IMR-90 (cell line): Measurements from ENCODE around the gene HSFX4. TPM values are rescaled to one million over a fixed set of nuclear protein-coding genes. Genes with fewer than 3 reads are reported as not detected.

Experiments used
- ATAC-seq: fragments of 200-7000 bp; cut with Tn5 transposase; 2 replicates; pipeline ENCODE4 v1.9.1; 2020; ENCODE audit warnings: low read depth, mild to moderate bottlenecking, moderate library complexity
- BruUV-seq: library from RNA; stranded (reverse); fragments of 400-500 nt; replicated peaks from 2 replicates; lab custom pipeline; 2021; lab: Mats Ljungman, UMichigan
- CTCF ChIA-PET: fragments of 300-600 bp; formaldehyde crosslinking; extraction: SDS; loops from one replicate; lab custom pipeline; 2021; ENCODE audit warnings: antibody characterized with exemption; lab: Yijun Ruan, JAX
- POLR2A ChIA-PET: fragments of 300-600 bp; sonication (Branson Sonifier 250); formaldehyde crosslinking; loops from one replicate; lab custom pipeline; 2022; ENCODE audit warnings: antibody characterized with exemption; ENCODE audit not compliant: unreplicated experiment; lab: Charles Lee
- DNase-seq: peaks from one replicate; pipeline ENCODE4 v3.0.0; 2013
- H2AFZ ChIP-seq: replicated peaks from 2 replicates; pipeline ENCODE3; 2013; ENCODE audit warnings: low read length, mild to moderate bottlenecking; ENCODE audit not compliant: poor library complexity
- H2AK5ac ChIP-seq: 2 replicates; pipeline ENCODE4 v1.6.1; 2013; ENCODE audit warnings: low read depth, low read length, inconsistent platforms
- H2AK9ac ChIP-seq: replicated peaks from 2 replicates; pipeline ENCODE3; 2013; ENCODE audit warnings: mild to moderate bottlenecking, low read depth, low read length, moderate library complexity; ENCODE audit not compliant: poor library complexity
- H2BK120ac ChIP-seq: 2 replicates; pipeline ENCODE4 v1.6.1; 2013; ENCODE audit warnings: low read depth, low read length, inconsistent platforms
- H2BK15ac ChIP-seq: 3 replicates; pipeline ENCODE4 v1.6.1; 2013; ENCODE audit warnings: low read depth, low read length, inconsistent platforms
- H2BK20ac ChIP-seq: 2 replicates; pipeline ENCODE4 v1.6.1; 2013; ENCODE audit warnings: low read depth, mild to moderate bottlenecking, inconsistent platforms, low read length, moderate library complexity
- H2BK5ac ChIP-seq: 2 replicates; pipeline ENCODE4 v1.6.1; 2013; ENCODE audit warnings: mild to moderate bottlenecking, low read depth, low read length, inconsistent platforms; ENCODE audit not compliant: poor library complexity, severe bottlenecking
- H3K14ac ChIP-seq: replicated peaks from 2 replicates; pipeline ENCODE4 v1.6.1; 2013; ENCODE audit warnings: low read depth, low read length, inconsistent platforms
- H3K18ac ChIP-seq: 2 replicates; pipeline ENCODE4 v1.6.1; 2013; ENCODE audit warnings: low read depth, low read length, control low read depth
- H3K23ac ChIP-seq: 2 replicates; pipeline ENCODE4 v1.6.1; 2013; ENCODE audit warnings: low read depth, low read length, inconsistent platforms
- H3K27ac ChIP-seq: 2 replicates; pipeline ENCODE4 v1.5.1; 2013; ENCODE audit warnings: mild to moderate bottlenecking, control low read depth, low read length; ENCODE audit not compliant: insufficient read depth
- H3K27me3 ChIP-seq: 2 replicates; pipeline ENCODE4 v1.6.1; 2013; ENCODE audit warnings: low read length; ENCODE audit not compliant: control insufficient read depth, insufficient read depth
- H3K36me3 ChIP-seq: 2 replicates; pipeline ENCODE4 v1.6.1; 2013; ENCODE audit warnings: low read length, mixed read lengths; ENCODE audit not compliant: control insufficient read depth, insufficient read depth
- H3K4ac ChIP-seq: 2 replicates; pipeline ENCODE4 v1.6.1; 2013; ENCODE audit warnings: low read depth, low read length, inconsistent platforms
- H3K4me1 ChIP-seq: 2 replicates; pipeline ENCODE4 v1.6.1; 2013; ENCODE audit warnings: low read length, mixed read lengths; ENCODE audit not compliant: control insufficient read depth, insufficient read depth
- H3K4me2 ChIP-seq: 2 replicates; pipeline ENCODE4 v1.6.1; 2013; ENCODE audit warnings: low read depth, mild to moderate bottlenecking, control low read depth, low read length, moderate library complexity
- H3K4me3 ChIP-seq: 2 replicates; pipeline ENCODE4 v1.5.1; 2013; ENCODE audit warnings: low read depth, mild to moderate bottlenecking, control low read depth, low read length, moderate library complexity; ENCODE audit not compliant: insufficient read depth
- H3K56ac ChIP-seq: 2 replicates; pipeline ENCODE4 v1.6.1; 2013; ENCODE audit warnings: low read length, inconsistent platforms; ENCODE audit not compliant: insufficient read depth; ENCODE audit errors: extremely low read depth
- H3K79me1 ChIP-seq, 2 experiments: 2 replicates each; pipeline ENCODE4 v1.6.1; 2013; ENCODE audit warnings: low read length in 2 of 2, inconsistent platforms in 1 of 2, low read depth in 1 of 2
- H3K9ac ChIP-seq: 2 replicates; pipeline ENCODE4 v1.6.1; 2013; ENCODE audit warnings: low read depth, low read length, control low read depth
- H3K9me1 ChIP-seq: 2 replicates; pipeline ENCODE4 v1.6.1; 2013; ENCODE audit warnings: low read length, inconsistent platforms; ENCODE audit not compliant: insufficient read depth
- H3K9me3 ChIP-seq: 2 replicates; pipeline ENCODE4 v1.6.1; 2013; ENCODE audit warnings: low read length; ENCODE audit not compliant: control insufficient read depth, insufficient read depth
- H4K20me1 ChIP-seq: 2 replicates; pipeline ENCODE4 v1.6.1; 2013; ENCODE audit warnings: low read length, inconsistent platforms; ENCODE audit not compliant: insufficient read depth
- H4K5ac ChIP-seq: 2 replicates; pipeline ENCODE4 v1.6.1; 2013; ENCODE audit warnings: mild to moderate bottlenecking, low read depth, low read length, control low read depth
- H4K8ac ChIP-seq, 2 experiments: 2 replicates each; pipeline ENCODE4 v1.6.1; 2013; ENCODE audit warnings: low read depth in 2 of 2, low read length in 2 of 2, control low read depth in 1 of 2, inconsistent platforms in 1 of 2
- H4K91ac ChIP-seq: 2 replicates; pipeline ENCODE4 v1.6.1; 2013; ENCODE audit warnings: low read depth, low read length, inconsistent platforms; ENCODE audit not compliant: insufficient read depth
- CHD1 ChIP-seq: IDR thresholded peaks from 2 replicates; pipeline ENCODE4 v1.6.1; 2012; ENCODE audit warnings: low read depth, low read length, improper control_type of control experiment
- MAFK ChIP-seq: IDR thresholded peaks from 2 replicates; pipeline ENCODE4 v1.6.1; 2012; ENCODE audit warnings: low read depth, low read length, improper control_type of control experiment
- NFE2L2 ChIP-seq: fragments of 150-350 bp; IDR thresholded peaks from 2 replicates; pipeline ENCODE4 v1.6.1; 2016; ENCODE audit warnings: low read depth, mild to moderate bottlenecking, low read length
- RFX5 ChIP-seq: IDR thresholded peaks from 2 replicates; pipeline ENCODE4 v1.8.0; 2012; ENCODE audit warnings: low read depth, mild to moderate bottlenecking, low read length, moderate library complexity
- dilution Hi-C: fragments of 300-500 bp; cut with HindIII; formaldehyde crosslinking; loops from one replicate; pipeline ENCODE4 v1.14.3; 2018; ENCODE audit warnings: low sequenced_read_pairs; ENCODE audit not compliant: unreplicated experiment
- in situ Hi-C: fragments of 300-500 bp; cut with MboI; formaldehyde crosslinking; loops from 3 replicates; pipeline ENCODE4 v1.14.3; 2019; ENCODE audit warnings: low sequenced_read_pairs, inconsistent platforms, mixed read lengths
- intact Hi-C: fragments of 100-400 bp; cut with micrococcal nuclease; formaldehyde crosslinking; loops from 2 replicates; pipeline ENCODE4 v1.10.0; 2022
- polyA plus RNA-seq, 3 experiments: library from polyadenylated mRNA; depleted of rRNA; stranded (reverse); fragments of >200 nt; gene quantifications; 2 replicates each; pipeline ENCODE4 v1.2.3, GENCODE V29; 2012; ENCODE audit warnings: low replicate concordance in 1 of 3
- total RNA-seq: library from RNA; depleted of rRNA; stranded (reverse); fragments of >200 nt; gene quantifications from 2 replicates; pipeline ENCODE4 v1.2.3, GENCODE V29; 2012
- TF ChIP-seq, protein P1 (sequence below): fragments of 150-350 bp; IDR thresholded peaks from 2 replicates; pipeline ENCODE4 v1.6.1; 2017; ENCODE audit warnings: mild to moderate bottlenecking, antibody characterized with exemption, low read length, low read depth
- TF ChIP-seq, protein P2 (sequence below): conservative IDR thresholded peaks from 2 replicates; pipeline ENCODE4 v1.5.1; 2012; ENCODE audit warnings: mild to moderate bottlenecking, low read depth, low read length, improper control_type of control experiment

HSFX4 gene
- total and polyA plus RNA-seq, 2 of the 4 experiments (the other 2 are of a cell fraction), result not detected

DNA sequence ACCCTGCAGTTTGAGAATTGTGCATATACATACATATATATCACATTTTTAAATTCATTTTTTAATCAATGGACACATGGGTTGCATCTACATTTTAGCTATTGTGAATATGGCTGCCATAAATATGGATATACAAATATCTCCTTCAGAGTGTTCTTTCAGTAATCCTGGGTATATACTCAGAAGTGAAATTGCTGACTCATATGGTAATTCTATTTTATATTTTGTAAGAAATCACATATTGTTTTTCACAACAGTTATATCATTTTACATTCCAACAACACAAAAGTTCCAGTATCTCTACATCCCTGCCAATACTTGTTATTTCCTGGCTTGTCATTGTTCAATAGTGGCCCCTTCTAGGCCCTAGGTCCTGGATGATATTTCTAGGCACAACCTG lies 20.6 kb upstream of the HSFX4 start:
- no peak overlapping the region for H3K14ac ChIP-seq
- no peak overlapping the region for H3K56ac ChIP-seq
- ChIA-PET CTCF (no interaction called here), POLR2A (no interaction called here)
- H2AK5ac ChIP-seq, result no peak overlapping the region
- no peak overlapping the region for H2BK120ac ChIP-seq
- H3K9ac ChIP-seq, result no peak overlapping the region
- no peak for ATAC-seq
- H4K20me1 ChIP-seq, result no peaks in the 10 kb centered on the region
- H4K91ac ChIP-seq, result no peak overlapping the region
- no peaks in the 10 kb centered on the region; the same call in 1 of the 2 replicates for H3K9me1 ChIP-seq
- H3K4me1 ChIP-seq, result no peaks in the 10 kb centered on the region
- no peak overlapping the region for H2AFZ ChIP-seq
- no peak overlapping the region for H3K4me3 ChIP-seq
- TF ChIP-seq, protein P1, sequence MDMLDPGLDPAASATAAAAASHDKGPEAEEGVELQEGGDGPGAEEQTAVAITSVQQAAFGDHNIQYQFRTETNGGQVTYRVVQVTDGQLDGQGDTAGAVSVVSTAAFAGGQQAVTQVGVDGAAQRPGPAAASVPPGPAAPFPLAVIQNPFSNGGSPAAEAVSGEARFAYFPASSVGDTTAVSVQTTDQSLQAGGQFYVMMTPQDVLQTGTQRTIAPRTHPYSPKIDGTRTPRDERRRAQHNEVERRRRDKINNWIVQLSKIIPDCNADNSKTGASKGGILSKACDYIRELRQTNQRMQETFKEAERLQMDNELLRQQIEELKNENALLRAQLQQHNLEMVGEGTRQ, result no peak
- TF ChIP-seq, protein P2, sequence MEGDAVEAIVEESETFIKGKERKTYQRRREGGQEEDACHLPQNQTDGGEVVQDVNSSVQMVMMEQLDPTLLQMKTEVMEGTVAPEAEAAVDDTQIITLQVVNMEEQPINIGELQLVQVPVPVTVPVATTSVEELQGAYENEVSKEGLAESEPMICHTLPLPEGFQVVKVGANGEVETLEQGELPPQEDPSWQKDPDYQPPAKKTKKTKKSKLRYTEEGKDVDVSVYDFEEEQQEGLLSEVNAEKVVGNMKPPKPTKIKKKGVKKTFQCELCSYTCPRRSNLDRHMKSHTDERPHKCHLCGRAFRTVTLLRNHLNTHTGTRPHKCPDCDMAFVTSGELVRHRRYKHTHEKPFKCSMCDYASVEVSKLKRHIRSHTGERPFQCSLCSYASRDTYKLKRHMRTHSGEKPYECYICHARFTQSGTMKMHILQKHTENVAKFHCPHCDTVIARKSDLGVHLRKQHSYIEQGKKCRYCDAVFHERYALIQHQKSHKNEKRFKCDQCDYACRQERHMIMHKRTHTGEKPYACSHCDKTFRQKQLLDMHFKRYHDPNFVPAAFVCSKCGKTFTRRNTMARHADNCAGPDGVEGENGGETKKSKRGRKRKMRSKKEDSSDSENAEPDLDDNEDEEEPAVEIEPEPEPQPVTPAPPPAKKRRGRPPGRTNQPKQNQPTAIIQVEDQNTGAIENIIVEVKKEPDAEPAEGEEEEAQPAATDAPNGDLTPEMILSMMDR, result no peak
- TF ChIP-seq CHD1, result no peak
- TF ChIP-seq NFE2L2, result no peak
- no peak for TF ChIP-seq RFX5
- TF ChIP-seq MAFK, result peak; percentile 58; the same call in 1 of the 2 replicates
- H3K79me1 ChIP-seq, result no peaks in the 10 kb centered on the region
- dilution Hi-C loops, result no loop called here
- intact Hi-C loops, result no loop called here
- no peak overlapping the region for H4K5ac ChIP-seq
- no peaks in the 10 kb centered on the region for H3K9me3 ChIP-seq
- H2BK20ac ChIP-seq, result no peak overlapping the region
- no peak overlapping the region for H4K8ac ChIP-seq
- H2BK5ac ChIP-seq, result no peak overlapping the region
- H3K27me3 ChIP-seq, result no peaks in the 10 kb centered on the region
- no peak overlapping the region for H2AK9ac ChIP-seq
- H3K4me2 ChIP-seq, result no peak overlapping the region
- H3K23ac ChIP-seq, result no peak overlapping the region
- no TSS peak for BruUV-seq
- no peaks in the 10 kb centered on the region for H3K36me3 ChIP-seq
- H3K4ac ChIP-seq, result no peak overlapping the region
- H3K27ac ChIP-seq, result no peak overlapping the region
- no peak for DNase-seq
- H3K18ac ChIP-seq, result no peak overlapping the region
- in situ Hi-C loops, result no loop called here
- H2BK15ac ChIP-seq, result no peak overlapping the region
